Cardiac fibroblast (primary cell): ENCODE results near the gene IMMT.

Experiments
- DNase-seq, 2 donors: peaks; one replicate each; pipeline versions ENCODE4 v3.0.0 to v3.0.0-alpha.2; 2010; ENCODE audit warnings: low read depth in 2 of 2
- H3K4me3 ChIP-seq, 2 donors: replicated peaks in 1 of 2; 1 replicate in 1 of 2; 2 replicates in 1 of 2; pipeline ENCODE4 v1.5.1; 2011; ENCODE audit warnings: low read depth in 2 of 2, low read length in 2 of 2, mild to moderate bottlenecking in 2 of 2, moderate library complexity in 1 of 2
- CTCF ChIP-seq: IDR thresholded peaks from one replicate; pipeline ENCODE4 v1.5.1; 2011; ENCODE audit warnings: low read depth, mild to moderate bottlenecking, low read length, inconsistent platforms

The IMMT gene

GRCh38 chr2:86213056-86213455, 17.8 kb upstream of the IMMT start:
- no peak for DNase-seq
- TF ChIP-seq CTCF: no peak
- no peak overlapping the region for H3K4me3 ChIP-seq

GRCh38 chr2:86211796-86212188, 16.5 kb upstream of the IMMT start:
- no peak for TF ChIP-seq CTCF
- no peak overlapping the region for H3K4me3 ChIP-seq
- no peak for DNase-seq

GRCh38 chr2:86211033-86211795, 16.0 kb upstream of the IMMT start:
- no peak overlapping the region for H3K4me3 ChIP-seq
- TF ChIP-seq CTCF: no peak
- no peak for DNase-seq

GRCh38 chr2:86204458-86204857, 9.2 kb upstream of the IMMT start:
- TF ChIP-seq CTCF: no peak
- DNase-seq: no peak

GRCh38 chr2:86203614-86204013, 8.4 kb upstream of the IMMT start:
- no peak overlapping the region for H3K4me3 ChIP-seq
- DNase-seq: no peak
- no peak for TF ChIP-seq CTCF

More at GRCh38 chr2:86204458-86204857, 9.2 kb upstream of the IMMT start:
- H3K4me3 ChIP-seq: no peak overlapping the region

GRCh38 chr2:86202702-86203101, 7.4 kb upstream of the IMMT start:
- no peak overlapping the region for H3K4me3 ChIP-seq
- TF ChIP-seq CTCF: no peak
- DNase-seq: no peak

GRCh38 chr2:86202336-86202692, 7.1 kb upstream of the IMMT start:
- no peak for DNase-seq
- H3K4me3 ChIP-seq: no peak overlapping the region
- no peak for TF ChIP-seq CTCF
